Articular chondrocyte of knee joint (primary cell): Measurements from ENCODE around the gene SPOPL. TPM values are rescaled to one million over a fixed set of nuclear protein-coding genes. Genes with fewer than 3 reads are reported as not detected.

Experiments
- total RNA-seq: library from RNA; depleted of rRNA; stranded (reverse); fragments of >200 nt; gene quantifications from 2 replicates; pipeline ENCODE4 v1.2.3, GENCODE V29; 2012

Gene SPOPL
- total RNA-seq = 27.4 and 30.6 TPM in 2 replicates

DNA sequence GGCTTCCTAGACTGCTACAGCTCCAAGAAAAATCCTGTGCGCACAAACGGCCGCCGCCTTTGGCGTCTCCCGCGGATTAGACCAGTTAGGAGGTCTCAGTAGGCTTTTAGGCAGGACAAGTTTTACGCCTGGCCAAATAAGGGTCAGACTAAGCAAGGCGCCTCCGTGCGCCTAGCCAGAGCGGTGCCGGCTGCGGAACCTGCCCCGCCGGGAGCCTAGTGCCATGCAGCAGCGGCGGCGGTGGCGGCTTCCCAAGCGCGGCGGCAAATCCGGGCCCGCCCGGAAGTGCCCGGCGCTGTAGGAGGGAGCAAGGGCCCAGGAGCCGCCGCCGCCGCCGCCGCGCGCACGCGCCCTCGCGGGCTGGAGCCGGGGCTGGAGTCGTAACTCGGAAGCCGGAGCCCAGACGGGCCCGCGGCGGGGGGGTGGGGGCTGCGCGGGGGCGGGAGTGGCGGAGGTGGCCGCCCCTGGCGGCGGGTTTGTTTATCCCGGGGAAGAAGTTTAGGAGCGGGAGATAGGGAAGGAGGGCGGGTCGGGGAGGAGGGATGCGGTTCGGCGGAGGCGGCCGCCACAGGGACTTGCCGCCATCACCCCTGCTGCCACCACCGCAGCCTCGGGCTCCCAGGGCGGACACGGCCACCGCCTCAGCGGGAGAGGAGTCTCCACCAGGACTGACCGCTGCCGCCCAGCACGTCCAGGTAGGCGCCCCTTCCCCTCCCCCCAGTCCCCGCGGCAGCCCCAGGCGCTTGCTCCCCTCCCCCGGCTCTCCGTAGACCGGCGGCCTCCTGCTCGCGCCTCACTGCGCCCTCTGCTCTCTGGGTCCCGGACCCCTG, at the start of gene SPOPL:
TSS of gene SPOPL (plus strand) at position 346 of the 830 bp plus-strand sequence. CDS start 48,447 bp downstream, outside the sequence.

